A549 (cell line): ENCODE results near the gene DCLK3.

Experiments
- CEBPB ChIP-seq, 2 experiments: fragments of >200 bp in 1 of 2; sonication (Bioruptor Twin) in 1 of 2; formaldehyde crosslinking in 1 of 2; IDR thresholded peaks; 2 replicates each; pipeline ENCODE4 v1.6.1; 2012 to 2016
- CHD2 ChIP-seq: fragments of 150-350 bp; IDR thresholded peaks from 2 replicates; pipeline ENCODE4 v1.6.1; 2014; ENCODE audit warnings: low read length; ENCODE audit not compliant: partially characterized antibody
- CTCF ChIP-seq: fragments of >200 bp; sonication (Bioruptor Twin); formaldehyde crosslinking; IDR thresholded peaks from 3 replicates; pipeline ENCODE4 v1.5.1; 2016
- HDAC2 ChIP-seq: fragments of 200-600 bp; sonication (generic); IDR thresholded peaks from 2 replicates; pipeline ENCODE4 v1.6.1; 2016
- HMGXB4 ChIP-seq: fragments of 250-450 bp; sonication (Bioruptor Pico); IDR thresholded peaks from 2 replicates; pipeline ENCODE4 v1.5.0; 2021; ENCODE audit warnings: mild to moderate bottlenecking, moderate library complexity, borderline replicate concordance
- JUN ChIP-seq, 2 experiments: fragments of >200 bp; sonication (Bioruptor Twin); formaldehyde crosslinking; IDR thresholded peaks; 2 replicates in 1 of 2; 3 replicates in 1 of 2; pipeline ENCODE4 v1.6.1; 2016 to 2017
- MAZ ChIP-seq: fragments of 150-350 bp; IDR thresholded peaks from 2 replicates; pipeline ENCODE4 v1.6.1; 2014; ENCODE audit warnings: antibody characterized with exemption, low read depth, low read length, borderline replicate concordance
- PBX3 ChIP-seq: IDR thresholded peaks from 2 replicates; pipeline ENCODE4 v1.6.1; 2012
- POLR2A ChIP-seq: IDR thresholded peaks from 2 replicates; pipeline ENCODE4 v1.6.1; 2012; ENCODE audit warnings: mild to moderate bottlenecking, low read length
- REST ChIP-seq: fragments of 200-600 bp; sonication (generic); IDR thresholded peaks from 2 replicates; pipeline ENCODE4 v1.6.1; 2016; ENCODE audit warnings: antibody characterized with exemption, mild to moderate bottlenecking, moderate library complexity
- SREBF2 ChIP-seq: fragments of 450-650 bp; IDR thresholded peaks from 2 replicates; pipeline ENCODE4 v1.6.1; 2014; ENCODE audit warnings: mild to moderate bottlenecking, moderate library complexity
- USF2 ChIP-seq: fragments of 450-650 bp; IDR thresholded peaks from 2 replicates; pipeline ENCODE4 v1.6.1; 2014; ENCODE audit warnings: antibody characterized with exemption
- ZC3H11A ChIP-seq: fragments of 450-650 bp; IDR thresholded peaks from 2 replicates; pipeline ENCODE4 v1.6.1; 2014; ENCODE audit warnings: antibody characterized with exemption, mild to moderate bottlenecking
- ZFP36 ChIP-seq: fragments of 450-650 bp; IDR thresholded peaks from 2 replicates; pipeline ENCODE4 v1.6.1; 2014; ENCODE audit warnings: borderline replicate concordance; ENCODE audit not compliant: partially characterized antibody

- no peak for TF ChIP-seq HDAC2
- no peak for TF ChIP-seq CTCF
- no peak for TF ChIP-seq ZFP36
- TF ChIP-seq USF2, result no peak
- no peak for TF ChIP-seq PBX3
- no peak for TF ChIP-seq ZC3H11A
- TF ChIP-seq JUN (IDR thresholded peaks at IDR 0.05), result no peak
- no peak for TF ChIP-seq MAZ
- no peak for TF ChIP-seq CHD2
- TF ChIP-seq REST, result no peak
- no peak for TF ChIP-seq SREBF2
- no peak for TF ChIP-seq POLR2A
- TF ChIP-seq HMGXB4 (CRISPR knock-in tag), result no peak
- no peak for TF ChIP-seq CEBPB (IDR thresholded peaks at IDR 0.05)
Observed at GRCh38 chr3:36709826-36710365, 54.5 kb downstream of the DCLK3 start.
